Measurements from ENCODE around the gene B3GAT1. TPM values are rescaled to one million over a fixed set of nuclear protein-coding genes. Genes with fewer than 3 reads are reported as not detected.

B3GAT1 gene
- total RNA-seq, 1 donor from 2014 or later: 0.32 TPM

DNA sequence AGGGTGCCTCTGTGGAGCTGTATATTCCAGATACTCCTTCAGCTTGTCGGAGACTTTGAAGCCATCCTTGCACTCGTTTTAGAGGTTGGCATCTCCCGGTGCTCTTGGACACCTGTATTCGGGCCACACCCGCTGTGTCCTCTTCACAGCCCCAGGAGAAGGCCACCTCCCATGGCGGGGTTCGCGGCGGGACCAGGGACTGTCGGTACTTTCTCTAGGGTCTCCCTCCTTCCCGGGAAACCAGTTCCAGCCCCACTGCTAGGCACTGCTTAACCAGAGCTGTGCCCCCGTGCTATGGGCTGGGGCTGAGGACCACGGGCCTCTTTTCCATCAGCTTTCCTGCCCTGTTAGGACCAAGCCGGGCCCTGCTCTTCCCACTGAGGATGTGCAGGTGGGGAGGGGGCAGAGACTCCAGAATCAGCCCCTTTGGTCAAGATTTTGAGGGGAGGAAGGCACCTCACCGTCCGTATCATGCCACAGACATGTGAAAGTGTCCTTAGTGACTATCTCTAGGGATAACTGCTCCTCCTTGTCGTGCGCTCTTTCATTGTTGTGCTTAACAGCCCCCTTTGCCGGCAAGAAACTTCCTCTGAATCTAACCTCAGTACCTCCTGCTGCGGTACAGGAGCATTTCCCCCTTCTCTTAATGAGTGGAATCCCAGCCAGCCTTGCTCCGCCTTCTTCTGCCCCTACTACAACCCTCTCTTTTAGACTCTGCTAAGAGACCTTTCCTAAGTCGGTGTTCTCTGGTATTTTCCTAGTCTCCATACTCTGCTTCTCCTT lies 1.2 kb upstream of the B3GAT1 start:
- Histone ChIP-seq H3K4me1 (peaks cover 3 to 9% of the 10 kb centered on the region in 2 donors), H3K27ac (no peak overlapping the region), H3K4me3 (peak overlapping the region in 1 of 2 donors; percentile 68), H3K36me3 (no peaks in the 10 kb centered on the region), H3K9me3 (no peaks in the 10 kb centered on the region), H3K27me3 (peaks cover 7% of the 10 kb centered on the region)
- DNase-seq (ENCODE audit: low spot score in 2 of 2): no peak
- intact Hi-C loops (cut with DNase I): no loop called here
- TF ChIP-seq, protein P1, sequence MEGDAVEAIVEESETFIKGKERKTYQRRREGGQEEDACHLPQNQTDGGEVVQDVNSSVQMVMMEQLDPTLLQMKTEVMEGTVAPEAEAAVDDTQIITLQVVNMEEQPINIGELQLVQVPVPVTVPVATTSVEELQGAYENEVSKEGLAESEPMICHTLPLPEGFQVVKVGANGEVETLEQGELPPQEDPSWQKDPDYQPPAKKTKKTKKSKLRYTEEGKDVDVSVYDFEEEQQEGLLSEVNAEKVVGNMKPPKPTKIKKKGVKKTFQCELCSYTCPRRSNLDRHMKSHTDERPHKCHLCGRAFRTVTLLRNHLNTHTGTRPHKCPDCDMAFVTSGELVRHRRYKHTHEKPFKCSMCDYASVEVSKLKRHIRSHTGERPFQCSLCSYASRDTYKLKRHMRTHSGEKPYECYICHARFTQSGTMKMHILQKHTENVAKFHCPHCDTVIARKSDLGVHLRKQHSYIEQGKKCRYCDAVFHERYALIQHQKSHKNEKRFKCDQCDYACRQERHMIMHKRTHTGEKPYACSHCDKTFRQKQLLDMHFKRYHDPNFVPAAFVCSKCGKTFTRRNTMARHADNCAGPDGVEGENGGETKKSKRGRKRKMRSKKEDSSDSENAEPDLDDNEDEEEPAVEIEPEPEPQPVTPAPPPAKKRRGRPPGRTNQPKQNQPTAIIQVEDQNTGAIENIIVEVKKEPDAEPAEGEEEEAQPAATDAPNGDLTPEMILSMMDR (IDR thresholded peaks at IDR 0.05): no peak

DNA sequence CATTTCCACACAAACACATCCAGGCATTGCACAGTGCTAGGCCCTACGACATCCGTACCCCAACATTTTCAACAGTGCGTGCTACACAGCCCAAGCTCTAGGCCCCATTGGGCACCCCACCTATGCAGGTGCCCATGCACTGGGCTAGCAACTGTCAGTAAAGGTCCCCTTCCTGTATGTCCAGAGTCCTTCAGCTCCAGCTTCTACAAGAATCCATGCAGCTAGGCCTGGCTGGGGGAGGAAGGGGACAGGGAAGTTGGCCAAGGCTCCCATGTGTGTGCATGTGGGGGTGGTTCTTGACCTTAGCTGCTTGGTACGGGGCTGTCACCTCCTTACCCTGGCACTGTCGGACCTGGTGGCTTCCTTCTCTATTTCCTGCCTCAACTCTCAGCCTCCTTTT lies 1.3 kb downstream of the B3GAT1 start:
- TF ChIP-seq, protein P1 (IDR thresholded peaks at IDR 0.05): no peak
- H3K36me3 ChIP-seq: no peaks in the 10 kb centered on the region
- H3K4me1 ChIP-seq: peaks cover 3 to 9% of the 10 kb centered on the region in 2 donors
- DNase-seq (ENCODE audit: low spot score in 2 of 2): no peak
- peaks cover 7% of the 10 kb centered on the region for H3K27me3 ChIP-seq
- intact Hi-C loops (cut with DNase I): no loop called here
- H3K9me3 ChIP-seq: no peaks in the 10 kb centered on the region
- peak overlapping the region in 1 of 2 donors; percentile 68 for H3K4me3 ChIP-seq
- H3K27ac ChIP-seq: no peak overlapping the region

DNA sequence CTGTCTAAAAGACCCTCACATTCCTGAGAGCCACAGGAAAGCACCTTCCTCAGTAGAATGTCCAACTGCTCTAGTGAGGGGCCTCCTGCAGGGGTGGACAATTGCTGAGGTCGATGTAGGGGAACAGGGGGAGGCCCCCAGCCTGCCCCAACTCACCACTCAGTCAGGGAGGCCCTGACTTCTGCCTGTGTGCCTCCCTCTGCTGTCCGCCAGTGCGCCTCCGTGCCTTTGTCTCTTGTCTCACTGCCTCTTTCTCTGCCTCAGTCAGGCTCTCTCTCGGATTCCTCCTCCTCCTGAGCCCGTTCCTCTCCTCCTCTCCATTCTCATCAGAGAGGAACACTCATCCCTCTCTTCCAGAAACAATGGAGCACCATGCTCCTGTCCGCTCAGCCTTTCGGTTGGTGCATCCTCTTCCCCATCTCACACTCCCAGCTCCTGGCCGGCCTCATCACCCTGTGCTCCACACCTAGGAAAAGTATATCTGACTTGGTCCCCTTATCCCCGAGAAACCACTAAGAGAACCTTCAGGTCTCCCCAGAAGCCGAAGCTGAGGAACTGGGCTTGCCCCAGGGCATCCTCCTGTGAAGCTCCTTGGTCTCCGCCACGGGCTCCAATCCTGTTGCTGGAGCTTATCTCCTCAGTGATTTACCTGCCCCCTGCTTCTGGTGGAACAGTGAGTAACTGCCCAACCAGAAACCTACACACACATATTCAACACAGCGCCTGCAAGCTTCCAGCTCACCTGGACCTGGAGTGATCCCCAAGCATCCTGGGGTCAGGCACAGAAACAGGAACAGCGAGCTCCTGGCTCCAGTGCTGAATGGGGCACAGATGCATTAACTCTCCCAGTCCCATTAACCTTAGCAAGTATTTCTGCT lies 2.3 kb downstream of the B3GAT1 start:
- H3K27ac ChIP-seq: no peak overlapping the region
- intact Hi-C loops (cut with DNase I): no loop called here

DNA sequence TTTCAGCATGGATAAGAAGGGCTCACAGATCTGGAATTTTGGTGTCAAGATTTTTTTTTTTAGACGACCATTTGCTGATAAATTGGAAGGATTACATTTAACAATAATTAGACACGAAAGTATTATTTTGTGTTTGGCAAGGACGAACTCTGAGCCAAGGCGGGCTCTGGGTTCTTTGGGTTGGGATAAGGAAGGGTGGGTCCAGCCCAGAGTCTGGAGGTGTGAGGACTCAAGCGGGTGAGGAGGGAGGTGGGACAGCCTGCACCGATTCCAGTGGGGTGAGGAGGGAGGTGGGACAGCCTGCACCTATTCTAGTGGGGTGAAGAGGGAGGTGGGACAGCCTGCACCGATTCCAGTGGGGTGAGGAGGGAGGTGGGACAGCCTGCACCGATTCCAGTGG lies 4.1 kb downstream of the B3GAT1 start:
- peaks cover 3 to 9% of the 10 kb centered on the region in 2 donors for H3K4me1 ChIP-seq
- no peak overlapping the region for H3K27ac ChIP-seq
- no peaks in the 10 kb centered on the region for H3K36me3 ChIP-seq
- H3K4me3 ChIP-seq: no peak overlapping the region
- TF ChIP-seq, protein P1 (IDR thresholded peaks at IDR 0.05): no peak
- DNase-seq (ENCODE audit: low spot score in 2 of 2): no peak
- intact Hi-C loops (cut with DNase I): no loop called here
- no peaks in the 10 kb centered on the region for H3K9me3 ChIP-seq
- peaks cover 7% of the 10 kb centered on the region for H3K27me3 ChIP-seq

More for the DNA sequence above, 2.3 kb downstream of the B3GAT1 start:
- H3K27me3 ChIP-seq: peaks cover 7% of the 10 kb centered on the region
- H3K4me1 ChIP-seq: peaks cover 3 to 9% of the 10 kb centered on the region in 2 donors
- H3K4me3 ChIP-seq: no peak overlapping the region
- H3K9me3 ChIP-seq: no peaks in the 10 kb centered on the region
- no peak for DNase-seq (ENCODE audit: low spot score in 2 of 2)
- TF ChIP-seq, protein P1 (IDR thresholded peaks at IDR 0.05): no peak
- H3K36me3 ChIP-seq: no peaks in the 10 kb centered on the region

DNA sequence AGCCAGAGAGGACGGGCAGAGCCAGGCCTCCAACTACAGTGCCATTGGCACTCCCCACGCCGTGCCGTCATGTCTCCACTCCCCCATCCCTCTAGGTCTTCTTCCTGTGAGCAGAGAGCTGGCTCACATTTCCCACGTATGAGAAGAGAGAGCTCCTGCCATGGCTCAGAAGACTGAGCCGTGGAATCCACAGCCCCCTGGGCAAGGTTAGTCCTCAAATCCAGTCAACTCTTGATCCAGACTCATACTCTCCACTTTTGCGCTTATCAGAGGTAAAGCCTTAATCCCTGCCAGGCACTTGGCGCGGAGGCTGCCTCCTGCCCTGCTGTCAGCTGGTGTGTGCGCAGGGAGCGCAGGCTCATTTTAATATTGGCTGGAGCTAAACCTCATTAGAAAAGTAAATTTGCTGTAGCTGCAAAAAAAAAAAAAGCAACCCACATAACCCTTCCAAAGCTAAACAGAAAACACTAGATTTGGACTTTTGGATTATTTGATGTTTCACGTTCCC lies 4.7 kb downstream of the B3GAT1 start:
- H3K4me3 ChIP-seq: no peak overlapping the region
- no peaks in the 10 kb centered on the region for H3K9me3 ChIP-seq
- intact Hi-C loops (cut with DNase I): no loop called here
- DNase-seq (ENCODE audit: low spot score in 2 of 2): no peak
- TF ChIP-seq, protein P1 (IDR thresholded peaks at IDR 0.05): no peak
- H3K27ac ChIP-seq: no peak overlapping the region
- H3K4me1 ChIP-seq: peaks cover under 1 to 6% of the 10 kb centered on the region in 2 donors
- H3K36me3 ChIP-seq: no peaks in the 10 kb centered on the region
- peaks cover 2% of the 10 kb centered on the region for H3K27me3 ChIP-seq

All from ascending aorta (tissue), 2 donors.